ENCODE data around the gene GLT6D1.

DNA sequence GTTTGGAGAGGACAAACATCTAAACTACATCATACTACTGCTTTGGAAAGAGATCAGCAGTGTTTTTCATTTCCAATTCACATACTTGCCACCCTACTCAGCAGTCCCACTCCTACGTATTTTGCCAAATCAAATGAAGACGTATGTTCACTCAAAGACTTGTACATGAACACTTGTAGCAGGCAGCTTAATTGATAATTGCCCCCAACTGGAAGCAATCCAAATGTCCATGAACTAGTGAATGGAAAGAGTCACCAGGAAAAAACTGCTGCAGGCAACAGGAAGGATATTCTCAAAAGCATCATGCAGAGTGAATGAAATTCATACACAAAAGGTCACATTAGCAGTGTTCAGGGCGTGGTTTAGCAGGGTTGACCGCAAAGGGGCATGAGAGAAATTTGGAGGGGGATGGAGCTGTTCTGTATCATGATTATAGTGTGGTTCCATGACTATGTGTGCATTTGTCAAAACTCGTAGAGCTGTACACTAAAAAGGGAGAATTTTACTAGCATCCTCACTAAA is 39.0 kb downstream of the GLT6D1 start:
- no peak for TF ChIP-seq CTCF (conservative IDR thresholded peaks at IDR 0.05; ENCODE audit: low read depth, low read length)
- TF ChIP-seq USF2 (IDR thresholded peaks at IDR 0.05; ENCODE audit: low read depth, low read length) = no peak
- TF ChIP-seq RFX5 (IDR thresholded peaks at IDR 0.05; ENCODE audit: low read depth, low read length) = no peak
- TF ChIP-seq MXI1 (IDR thresholded peaks at IDR 0.05; ENCODE audit: borderline replicate concordance, low read depth, low read length) = no peak
- no peak for TF ChIP-seq POLR2A (IDR thresholded peaks at IDR 0.05; ENCODE audit: low read depth, low read length)
- TF ChIP-seq RAD21 (IDR thresholded peaks at IDR 0.05; ENCODE audit: low read length) = no peak
- TF ChIP-seq RCOR1 (IDR thresholded peaks at IDR 0.05; ENCODE audit: insufficient replicate concordance, low read length) = no peak
- TF ChIP-seq MAZ (IDR thresholded peaks at IDR 0.05; ENCODE audit: borderline replicate concordance, low read depth, low read length) = no peak
- TF ChIP-seq FOS (IDR thresholded peaks at IDR 0.05; ENCODE audit: low read depth, low read length) = no peak
- TF ChIP-seq, protein P1, sequence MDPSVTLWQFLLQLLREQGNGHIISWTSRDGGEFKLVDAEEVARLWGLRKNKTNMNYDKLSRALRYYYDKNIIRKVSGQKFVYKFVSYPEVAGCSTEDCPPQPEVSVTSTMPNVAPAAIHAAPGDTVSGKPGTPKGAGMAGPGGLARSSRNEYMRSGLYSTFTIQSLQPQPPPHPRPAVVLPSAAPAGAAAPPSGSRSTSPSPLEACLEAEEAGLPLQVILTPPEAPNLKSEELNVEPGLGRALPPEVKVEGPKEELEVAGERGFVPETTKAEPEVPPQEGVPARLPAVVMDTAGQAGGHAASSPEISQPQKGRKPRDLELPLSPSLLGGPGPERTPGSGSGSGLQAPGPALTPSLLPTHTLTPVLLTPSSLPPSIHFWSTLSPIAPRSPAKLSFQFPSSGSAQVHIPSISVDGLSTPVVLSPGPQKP (IDR thresholded peaks at IDR 0.05; ENCODE audit: borderline replicate concordance, low read depth, low read length) = no peak
- no peak for TF ChIP-seq NFE2L2 (IDR thresholded peaks at IDR 0.05; ENCODE audit: low read depth, low read length)

Data from IMR-90 (cell line).